ENCODE data around the gene OPCML.

DNA sequence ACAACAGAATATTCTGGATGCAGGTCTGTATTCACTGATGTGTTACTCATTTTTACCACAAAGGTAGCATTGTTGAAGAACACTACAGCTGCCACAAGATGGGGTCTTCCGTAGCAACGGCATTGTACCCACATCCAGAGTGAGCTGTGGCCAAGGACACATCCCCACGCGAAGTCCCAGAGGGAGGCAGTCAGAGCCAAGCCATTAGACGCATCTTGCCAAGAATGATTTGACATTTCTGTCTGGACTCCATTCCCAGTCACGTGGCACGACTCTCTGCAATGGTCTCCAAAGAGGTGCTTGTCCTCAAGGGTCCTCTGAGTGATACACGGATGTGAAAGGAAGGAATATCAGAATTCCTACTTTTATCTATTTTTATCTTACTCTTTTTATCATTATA, 15.5 kb downstream of the OPCML start:
- TF ChIP-seq, protein P1, sequence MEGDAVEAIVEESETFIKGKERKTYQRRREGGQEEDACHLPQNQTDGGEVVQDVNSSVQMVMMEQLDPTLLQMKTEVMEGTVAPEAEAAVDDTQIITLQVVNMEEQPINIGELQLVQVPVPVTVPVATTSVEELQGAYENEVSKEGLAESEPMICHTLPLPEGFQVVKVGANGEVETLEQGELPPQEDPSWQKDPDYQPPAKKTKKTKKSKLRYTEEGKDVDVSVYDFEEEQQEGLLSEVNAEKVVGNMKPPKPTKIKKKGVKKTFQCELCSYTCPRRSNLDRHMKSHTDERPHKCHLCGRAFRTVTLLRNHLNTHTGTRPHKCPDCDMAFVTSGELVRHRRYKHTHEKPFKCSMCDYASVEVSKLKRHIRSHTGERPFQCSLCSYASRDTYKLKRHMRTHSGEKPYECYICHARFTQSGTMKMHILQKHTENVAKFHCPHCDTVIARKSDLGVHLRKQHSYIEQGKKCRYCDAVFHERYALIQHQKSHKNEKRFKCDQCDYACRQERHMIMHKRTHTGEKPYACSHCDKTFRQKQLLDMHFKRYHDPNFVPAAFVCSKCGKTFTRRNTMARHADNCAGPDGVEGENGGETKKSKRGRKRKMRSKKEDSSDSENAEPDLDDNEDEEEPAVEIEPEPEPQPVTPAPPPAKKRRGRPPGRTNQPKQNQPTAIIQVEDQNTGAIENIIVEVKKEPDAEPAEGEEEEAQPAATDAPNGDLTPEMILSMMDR (IDR thresholded peaks at IDR 0.05) = no peak
- TF ChIP-seq POLR2A (IDR thresholded peaks at IDR 0.05; ENCODE audit: low read depth) = no peak

All from esophagus muscularis mucosa (tissue), 3 donors.